H1 (cell line): ENCODE measurements around the gene PSPN. TPM values are rescaled to one million over a fixed set of nuclear protein-coding genes. Genes with fewer than 3 reads are reported as not detected.

Experiments
- microRNA-seq, 2 experiments: library from miRNA; unstranded; fragments of <30 nt; microRNA quantifications; one replicate each; pipeline versions ENCODE4 to v1.2.0, GENCODE V29; 2016 to 2020; ENCODE audit warnings: borderline microRNAs expressed in 2 of 2, borderline number of aligned reads in 2 of 2, borderline replicate concordance in 1 of 2
- polyA plus RNA-seq, 7 experiments: library from polyadenylated mRNA; depleted of rRNA in 3 of 7; stranded (reverse) in 5 of 7; unstranded in 2 of 7; fragments of >200 nt in 5 of 7; fragments of 200-250 nt in 2 of 7; gene quantifications; 1 replicate in 5 of 7; 2 replicates in 1 of 7; 4 replicates in 1 of 7; pipeline versions ENCODE4 v1.2.1 to v1.2.3, GENCODE V29; 2011 to 2013; ENCODE audit warnings: missing spikeins in 2 of 7, mixed read lengths in 2 of 7
- small RNA-seq: library from polyadenylated mRNA; stranded (forward); fragments of <200 nt; extraction: miRNeasy Mini kit (QIAGEN cat#:217004); gene quantifications from one replicate; pipeline ENCODE3, GENCODE V24; 2013; ENCODE audit not compliant: insufficient read depth
- total RNA-seq: library from RNA; stranded (reverse); fragmentation: NEBNext Ultra II Directional; extraction: Animal tissue kit (Norgen Biotek cat#: 25700); gene quantifications from 2 replicates; pipeline ENCODE4 v1.2.1, GENCODE V29; 2021

The PSPN gene
- total and polyA plus RNA-seq, 2 of the 8 experiments (the other 6 are each of a cell fraction or from before 2014, with no cell fraction given): 1.0 to 2.1 TPM

Small RNA genes within 50 kb of the gene (microRNA-seq; reads per million reads assigned to microRNA genes)
- gene MIR3940 (3.7 to 15.8 reads per million in 2 experiments), gene MIR6790 (0 reads per million in 2 experiments), gene MIR6885 (0.41 to 0.69 reads per million in 2 experiments)

Small RNA genes within 50 kb of the gene (small RNA-seq; reads per million reads assigned to genes)
- not detected for gene MIR6790
- not detected for gene MIR6885

Other genes starting within 250 kb of the PSPN start
- gene ACSBG2, start 240.3 kb downstream of the PSPN start, total RNA-seq: not detected in 2 replicates
- gene ACSBG2, start 240.3 kb downstream of the PSPN start, polyA plus RNA-seq (2011; rRNA removed): not detected in 2 replicates
- gene MLLT1, start 96.0 kb downstream of the PSPN start, total RNA-seq: 42.4 and 45.1 TPM in 2 replicates
- 18.8 and 27.7 TPM in 2 replicates for gene MLLT1, start 96.0 kb downstream of the PSPN start, polyA plus RNA-seq (2011; rRNA removed)
- not detected in 2 replicates for gene ACER1, start 42.3 kb downstream of the PSPN start, total RNA-seq
- gene ACER1, start 42.3 kb downstream of the PSPN start, polyA plus RNA-seq (2011; rRNA removed): 0.05 TPM in 1 of 2 replicates, not detected in the other
- 86.3 and 88.7 TPM in 2 replicates for gene CLPP, start 14.4 kb downstream of the PSPN start, total RNA-seq
- gene CLPP, start 14.4 kb downstream of the PSPN start, polyA plus RNA-seq (2011; rRNA removed): 280 and 387 TPM in 2 replicates
- gene ALKBH7, start 3.1 kb downstream of the PSPN start, total RNA-seq: 66.3 and 75.6 TPM in 2 replicates
- gene ALKBH7, start 3.1 kb downstream of the PSPN start, polyA plus RNA-seq (2011; rRNA removed): 100 and 145 TPM in 2 replicates
- 56.3 and 60.8 TPM in 2 replicates for gene GTF2F1, start 17.2 kb upstream of the PSPN start, total RNA-seq
- 29.3 and 38.5 TPM in 2 replicates for gene GTF2F1, start 17.2 kb upstream of the PSPN start, polyA plus RNA-seq (2011; rRNA removed)
- 573 and 582 TPM in 2 replicates for gene KHSRP, start 48.9 kb upstream of the PSPN start, total RNA-seq
- 143 and 235 TPM in 2 replicates for gene KHSRP, start 48.9 kb upstream of the PSPN start, polyA plus RNA-seq (2011; rRNA removed)
- 0.77 TPM in 1 of 2 replicates, not detected in the other for gene SLC25A41, start 57.8 kb upstream of the PSPN start, total RNA-seq
- gene SLC25A41, start 57.8 kb upstream of the PSPN start, polyA plus RNA-seq (2011; rRNA removed): 0.50 and 0.72 TPM in 2 replicates
- 48.1 and 54.0 TPM in 2 replicates for gene SLC25A23, start 83.9 kb upstream of the PSPN start, total RNA-seq
- 18.0 and 31.5 TPM in 2 replicates for gene SLC25A23, start 83.9 kb upstream of the PSPN start, polyA plus RNA-seq (2011; rRNA removed)
- 21.1 and 24.6 TPM in 2 replicates for gene CRB3, start 88.3 kb upstream of the PSPN start, total RNA-seq
- 24.6 and 33.7 TPM in 2 replicates for gene CRB3, start 88.3 kb upstream of the PSPN start, polyA plus RNA-seq (2011; rRNA removed)
- gene DENND1C, start 105.9 kb upstream of the PSPN start, total RNA-seq: 3.7 and 4.0 TPM in 2 replicates
- gene DENND1C, start 105.9 kb upstream of the PSPN start, polyA plus RNA-seq (2011; rRNA removed): 3.6 and 3.9 TPM in 2 replicates
- 21.2 and 30.4 TPM in 2 replicates for gene TUBB4A, start 126.4 kb upstream of the PSPN start, total RNA-seq
- gene TUBB4A, start 126.4 kb upstream of the PSPN start, polyA plus RNA-seq (2011; rRNA removed): 16.8 and 29.9 TPM in 2 replicates
- 1.7 and 1.8 TPM in 2 replicates for gene TNFSF9, start 155.1 kb upstream of the PSPN start, total RNA-seq
- gene TNFSF9, start 155.1 kb upstream of the PSPN start, polyA plus RNA-seq (2011; rRNA removed): 4.4 TPM in 2 replicates
- gene CD70, start 215.2 kb upstream of the PSPN start, total RNA-seq: 0.84 and 1.3 TPM in 2 replicates
- 12.0 and 13.0 TPM in 2 replicates for gene CD70, start 215.2 kb upstream of the PSPN start, polyA plus RNA-seq (2011; rRNA removed)